OCI-LY1 (cell line): ENCODE measurements around the gene DLX3.

Source experiments
- H2AFZ ChIP-seq: fragments of 200-600 bp; sonication (generic), shearing (Covaris generic); 2 replicates; pipeline ENCODE4 v1.6.0; 2014; ENCODE audit warnings: antibody characterized with exemption, mild to moderate bottlenecking, low read length
- H3F3A ChIP-seq: fragments of 200-600 bp; sonication (generic), shearing (Covaris generic); 2 replicates; pipeline ENCODE4 v1.6.0; 2014; ENCODE audit warnings: mild to moderate bottlenecking, antibody characterized with exemption, low read length, moderate library complexity; ENCODE audit not compliant: insufficient read depth
- H3K27ac ChIP-seq: fragments of 200-600 bp; sonication (generic); 2 replicates; pipeline ENCODE4 v1.5.1; 2014; ENCODE audit warnings: low read length, mixed run types, mild to moderate bottlenecking, low read depth; ENCODE audit not compliant: poor library complexity, severe bottlenecking
- H3K27me3 ChIP-seq: fragments of 200-600 bp; sonication (generic); 2 replicates; pipeline ENCODE4 v1.6.0; 2014; ENCODE audit warnings: antibody characterized with exemption, mild to moderate bottlenecking, low read length, moderate library complexity; ENCODE audit not compliant: insufficient read depth
- H3K36me3 ChIP-seq: fragments of 200-600 bp; sonication (generic); 2 replicates; pipeline ENCODE4 v1.6.1; 2014; ENCODE audit warnings: mild to moderate bottlenecking, antibody characterized with exemption, low read length, moderate library complexity, mixed read lengths; ENCODE audit not compliant: insufficient read depth
- H3K4me1 ChIP-seq: fragments of 200-600 bp; sonication (generic); 2 replicates; pipeline ENCODE4 v1.5.1; 2014; ENCODE audit warnings: mild to moderate bottlenecking, low read length, moderate library complexity; ENCODE audit not compliant: insufficient read depth, severe bottlenecking
- H3K4me2 ChIP-seq: fragments of 200-600 bp; sonication (generic), shearing (Covaris generic); 2 replicates; pipeline ENCODE4 v1.6.1; 2014; ENCODE audit warnings: low read length
- H3K4me3 ChIP-seq: fragments of 200-600 bp; sonication (generic); 2 replicates; pipeline ENCODE4 v1.5.1; 2014; ENCODE audit warnings: low read length, low read depth, mild to moderate bottlenecking, mixed read lengths; ENCODE audit not compliant: poor library complexity, severe bottlenecking
- H3K79me2 ChIP-seq: fragments of 200-600 bp; shearing (Covaris generic); 2 replicates; pipeline ENCODE4 v1.6.1; 2016; ENCODE audit warnings: mixed run types, low read length, mixed read lengths; ENCODE audit not compliant: insufficient read depth
- H3K9ac ChIP-seq: fragments of 200-600 bp; sonication (generic), shearing (Covaris generic); 2 replicates; pipeline ENCODE4 v1.6.1; 2014; ENCODE audit warnings: mild to moderate bottlenecking, low read length, mixed read lengths
- H3K9me2 ChIP-seq: fragments of 200-600 bp; sonication (generic), shearing (Covaris generic); 2 replicates; pipeline ENCODE4 v1.6.1; 2014; ENCODE audit warnings: low read depth, mild to moderate bottlenecking, low read length, mixed read lengths
- H3K9me3 ChIP-seq: fragments of 200-600 bp; shearing (Covaris generic); 2 replicates; pipeline ENCODE4 v1.6.1; 2014; ENCODE audit warnings: low read length, mixed read lengths
- H4K20me1 ChIP-seq: fragments of 200-600 bp; sonication (generic), shearing (Covaris generic); 2 replicates; pipeline ENCODE4 v1.6.0; 2016; ENCODE audit warnings: mild to moderate bottlenecking, low read length; ENCODE audit not compliant: insufficient read depth
- EZH2 ChIP-seq: fragments of 200-600 bp; sonication (generic), shearing (Covaris generic); IDR thresholded peaks from 2 replicates; pipeline ENCODE4 v1.8.0; 2017; ENCODE audit warnings: borderline replicate concordance, mixed run types, mild to moderate bottlenecking, antibody characterized with exemption, low read length, moderate library complexity, mixed read lengths
- TF ChIP-seq, protein P1 (sequence below): fragments of 200-600 bp; sonication (generic), shearing (Covaris generic); IDR thresholded peaks from 2 replicates; pipeline ENCODE4 v1.5.1; 2017; ENCODE audit warnings: mild to moderate bottlenecking, antibody characterized with exemption, low read length, moderate library complexity, mixed read lengths

DLX3 gene

DNA sequence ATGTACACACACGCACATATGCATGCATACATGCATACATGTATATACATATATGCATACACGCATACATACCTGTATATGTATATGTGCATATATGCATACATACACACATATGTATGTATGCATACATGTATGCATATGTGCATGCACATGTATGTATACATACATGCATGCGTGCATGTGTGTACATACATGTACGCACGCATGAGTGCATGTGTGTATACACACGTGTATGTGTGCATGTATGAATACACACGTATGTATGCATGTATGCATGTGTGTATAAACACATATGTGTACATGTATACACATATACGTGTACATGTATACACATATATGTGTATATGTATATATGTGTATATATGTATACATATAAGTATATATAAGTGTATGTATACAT lies 28.5 kb upstream of the DLX3 start:
- no peaks in the 10 kb centered on the region for H3K36me3 ChIP-seq
- no peaks in the 10 kb centered on the region for H4K20me1 ChIP-seq
- 0 out of 2 replicates have a peak, but pooled peaks cover 2% of the 10 kb centered on the region for H3K9me3 ChIP-seq
- no peaks in the 10 kb centered on the region for H3K4me1 ChIP-seq
- H3K27me3 ChIP-seq = no peaks in the 10 kb centered on the region
- H3K4me2 ChIP-seq = no peak overlapping the region
- no peak overlapping the region for H3K27ac ChIP-seq
- H3K79me2 ChIP-seq = no peaks in the 10 kb centered on the region
- H2AFZ ChIP-seq = no peak overlapping the region
- peaks cover 8% of the 10 kb centered on the region for H3F3A ChIP-seq
- H3K9me2 ChIP-seq = no peaks in the 10 kb centered on the region
- no peak overlapping the region for H3K9ac ChIP-seq
- no peak for TF ChIP-seq EZH2
- TF ChIP-seq, protein P1, sequence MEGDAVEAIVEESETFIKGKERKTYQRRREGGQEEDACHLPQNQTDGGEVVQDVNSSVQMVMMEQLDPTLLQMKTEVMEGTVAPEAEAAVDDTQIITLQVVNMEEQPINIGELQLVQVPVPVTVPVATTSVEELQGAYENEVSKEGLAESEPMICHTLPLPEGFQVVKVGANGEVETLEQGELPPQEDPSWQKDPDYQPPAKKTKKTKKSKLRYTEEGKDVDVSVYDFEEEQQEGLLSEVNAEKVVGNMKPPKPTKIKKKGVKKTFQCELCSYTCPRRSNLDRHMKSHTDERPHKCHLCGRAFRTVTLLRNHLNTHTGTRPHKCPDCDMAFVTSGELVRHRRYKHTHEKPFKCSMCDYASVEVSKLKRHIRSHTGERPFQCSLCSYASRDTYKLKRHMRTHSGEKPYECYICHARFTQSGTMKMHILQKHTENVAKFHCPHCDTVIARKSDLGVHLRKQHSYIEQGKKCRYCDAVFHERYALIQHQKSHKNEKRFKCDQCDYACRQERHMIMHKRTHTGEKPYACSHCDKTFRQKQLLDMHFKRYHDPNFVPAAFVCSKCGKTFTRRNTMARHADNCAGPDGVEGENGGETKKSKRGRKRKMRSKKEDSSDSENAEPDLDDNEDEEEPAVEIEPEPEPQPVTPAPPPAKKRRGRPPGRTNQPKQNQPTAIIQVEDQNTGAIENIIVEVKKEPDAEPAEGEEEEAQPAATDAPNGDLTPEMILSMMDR = no peak
- H3K4me3 ChIP-seq = no peak overlapping the region

DNA sequence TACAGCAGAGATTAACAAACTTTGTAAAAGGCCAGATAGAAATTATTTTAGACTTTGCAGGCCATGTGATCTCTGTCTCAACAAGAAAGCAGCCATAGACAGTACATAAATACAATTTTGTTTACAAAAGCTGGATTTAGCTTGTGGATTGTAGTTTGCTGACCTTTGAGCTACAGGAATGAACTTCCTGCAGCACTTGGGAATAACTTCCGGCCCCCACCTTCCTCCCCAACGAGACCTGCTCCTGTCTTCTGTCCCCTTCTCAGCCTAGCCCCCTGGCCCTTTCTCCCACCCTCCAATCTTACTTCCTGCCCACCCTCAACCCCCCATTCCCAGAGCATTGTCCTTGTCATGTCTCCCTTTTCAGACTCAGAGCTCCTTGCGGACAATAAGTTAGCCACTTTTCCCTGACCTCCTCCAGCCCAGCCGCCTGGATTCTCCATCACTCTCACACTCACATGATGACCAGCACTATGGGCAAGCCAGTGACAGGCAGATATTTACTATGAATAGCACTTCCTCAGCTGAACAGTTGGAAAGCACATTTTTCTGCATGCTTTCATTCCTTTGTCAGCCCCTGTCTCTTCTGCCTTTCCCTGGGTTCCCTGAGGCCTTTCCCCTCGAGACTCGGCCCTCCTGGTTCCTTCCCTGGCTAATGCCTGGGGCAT lies 27.6 kb upstream of the DLX3 start:
- H2AFZ ChIP-seq = no peak overlapping the region
- no peaks in the 10 kb centered on the region for H3K27me3 ChIP-seq
- H3K27ac ChIP-seq = no peak overlapping the region

DNA sequence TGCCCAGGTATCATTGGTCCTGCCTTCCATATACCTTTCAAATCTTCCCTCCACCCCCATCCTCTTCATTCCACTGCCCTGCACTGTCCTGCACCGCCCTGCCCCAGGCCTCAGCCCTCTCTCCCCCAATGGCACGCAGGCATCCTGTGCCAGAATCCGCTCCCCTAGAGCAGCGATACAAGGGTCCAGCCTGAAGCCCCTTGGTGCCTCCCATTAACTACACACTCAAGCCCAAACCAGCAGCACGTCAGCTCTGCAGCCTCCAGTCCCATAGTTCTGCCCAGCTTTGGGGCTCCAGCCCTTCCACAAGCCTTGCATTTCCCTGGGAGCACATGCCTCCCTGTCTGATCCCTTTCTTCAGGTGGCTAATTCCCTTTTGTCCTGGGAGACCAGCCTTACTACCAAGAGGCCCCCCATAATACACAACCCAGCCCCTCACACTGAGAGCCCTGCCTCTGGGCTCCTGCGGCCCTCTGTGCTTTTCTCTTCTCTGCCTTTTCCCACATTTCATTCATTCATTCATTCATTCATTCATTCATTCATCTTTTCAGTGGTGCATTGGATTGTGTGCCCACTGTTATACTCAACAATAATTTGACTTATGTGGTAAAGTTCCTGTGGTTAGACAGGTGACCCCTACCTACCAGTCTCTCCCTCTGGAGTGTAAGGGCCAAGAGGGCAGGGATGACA lies 26.8 kb upstream of the DLX3 start:
- Histone ChIP-seq H3K9me3 (0 out of 2 replicates have a peak, but pooled peaks cover 2% of the 10 kb centered on the region), H3K36me3 (no peaks in the 10 kb centered on the region), H3K4me3 (no peak overlapping the region)

More for the DNA sequence above, 27.6 kb upstream of the DLX3 start:
- peaks cover 8% of the 10 kb centered on the region for H3F3A ChIP-seq
- no peak for TF ChIP-seq EZH2
- TF ChIP-seq, protein P1 = no peak
- H3K9ac ChIP-seq = no peak overlapping the region
- no peaks in the 10 kb centered on the region for H4K20me1 ChIP-seq
- H3K9me3 ChIP-seq = 0 out of 2 replicates have a peak, but pooled peaks cover 2% of the 10 kb centered on the region
- no peak overlapping the region for H3K4me2 ChIP-seq
- no peaks in the 10 kb centered on the region for H3K4me1 ChIP-seq
- H3K36me3 ChIP-seq = no peaks in the 10 kb centered on the region
- no peak overlapping the region for H3K4me3 ChIP-seq
- no peaks in the 10 kb centered on the region for H3K79me2 ChIP-seq
- H3K9me2 ChIP-seq = no peaks in the 10 kb centered on the region

More for the DNA sequence above, 26.8 kb upstream of the DLX3 start:
- Histone ChIP-seq H3F3A (peaks cover 8% of the 10 kb centered on the region), H3K9ac (no peak overlapping the region), H2AFZ (no peak overlapping the region), H3K27ac (no peak overlapping the region), H3K27me3 (no peaks in the 10 kb centered on the region), H3K9me2 (no peaks in the 10 kb centered on the region), H3K4me2 (no peak overlapping the region), H3K4me1 (no peaks in the 10 kb centered on the region), H4K20me1 (no peaks in the 10 kb centered on the region), H3K79me2 (no peaks in the 10 kb centered on the region)
- no peak for TF ChIP-seq EZH2
- TF ChIP-seq, protein P1 = no peak
